ENCODE data around the gene ZNF300. TPM values are rescaled to one million over a fixed set of nuclear protein-coding genes. Genes with fewer than 3 reads are reported as not detected.
"Not testable (repeated sequence)": the region's sequence is repeated elsewhere in the genome, so short reads cannot be mapped to it uniquely, and the experiment has no call there.

Gene ZNF300
- total RNA-seq, 1 experiment from 2014 or later = 12.3 TPM

DNA sequence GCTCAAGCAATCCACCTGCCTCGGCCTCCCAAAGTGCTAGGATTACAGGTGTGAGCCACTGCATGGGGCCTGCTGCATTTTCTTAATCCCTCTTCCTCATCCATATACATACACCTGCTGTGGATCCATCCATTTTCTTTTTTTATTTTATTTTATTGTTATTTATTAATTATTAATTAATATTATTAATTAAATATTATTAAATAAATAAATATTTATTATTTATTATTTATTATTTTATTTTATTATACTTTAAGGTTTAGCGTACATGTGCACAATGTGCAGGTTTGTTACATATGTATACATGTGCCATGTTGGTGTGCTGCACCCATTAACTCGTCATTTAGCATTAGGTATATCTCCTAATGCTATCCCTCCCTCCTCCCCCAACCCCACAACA is 48.1 kb downstream of the ZNF300 start:
- not testable (repeated sequence) for H3K4me1 ChIP-seq; H3K4me3 ChIP-seq; H3K27me3 ChIP-seq; DNase-seq; H3K9me3 ChIP-seq (replicated peaks); H3K27ac ChIP-seq; H3K36me3 ChIP-seq

DNA sequence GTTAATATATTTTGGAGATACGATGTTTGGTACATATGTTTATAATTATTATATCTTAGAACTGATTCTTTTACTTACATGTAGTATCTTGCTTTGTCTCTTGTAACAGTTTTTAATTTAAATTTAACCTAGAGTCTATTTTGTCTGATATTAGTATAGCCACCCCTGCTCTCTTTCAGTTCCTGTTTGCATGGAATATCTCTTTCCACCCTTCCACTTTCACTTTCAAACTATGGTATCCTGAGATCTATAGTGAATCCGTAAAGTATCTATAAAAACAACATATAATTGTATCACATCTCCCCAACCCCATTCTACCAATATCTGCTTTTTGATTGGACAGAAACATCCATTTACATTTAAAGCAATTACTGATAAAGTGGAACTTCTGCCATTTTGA is 51.2 kb downstream of the ZNF300 start:
- H3K36me3 ChIP-seq = no peaks in the 10 kb centered on the region
- DNase-seq = no peak
- H3K4me1 ChIP-seq = no peaks in the 10 kb centered on the region
- no peaks in the 10 kb centered on the region for H3K9me3 ChIP-seq (replicated peaks)
- H3K27me3 ChIP-seq = no peaks in the 10 kb centered on the region
- no peak overlapping the region for H3K4me3 ChIP-seq
- no peak overlapping the region for H3K27ac ChIP-seq

DNA sequence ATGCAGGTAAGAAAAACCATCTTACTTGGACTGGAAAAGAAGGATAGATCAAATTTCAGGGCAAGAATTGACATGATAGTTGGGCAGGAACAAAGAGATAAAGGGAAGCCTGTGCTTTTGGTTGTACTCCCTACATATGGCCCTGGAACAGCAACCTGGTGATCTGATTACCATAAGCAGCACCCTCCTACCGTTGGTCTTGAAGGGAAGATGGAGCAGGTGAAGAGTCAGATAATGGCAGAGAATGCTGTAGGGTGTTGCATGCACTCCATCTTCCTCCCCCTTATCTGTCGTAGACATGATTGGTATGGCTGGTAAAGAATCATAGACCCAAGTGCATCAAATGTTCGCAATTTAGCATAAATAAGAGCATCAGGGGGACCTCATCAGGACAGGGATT is 53.7 kb downstream of the ZNF300 start:
- H3K27me3 ChIP-seq = no peaks in the 10 kb centered on the region
- H3K27ac ChIP-seq = no peak overlapping the region
- DNase-seq = no peak
- no peaks in the 10 kb centered on the region for H3K4me1 ChIP-seq
- H3K9me3 ChIP-seq (replicated peaks) = no peaks in the 10 kb centered on the region
- H3K36me3 ChIP-seq = no peaks in the 10 kb centered on the region
- H3K4me3 ChIP-seq = no peak overlapping the region

DNA sequence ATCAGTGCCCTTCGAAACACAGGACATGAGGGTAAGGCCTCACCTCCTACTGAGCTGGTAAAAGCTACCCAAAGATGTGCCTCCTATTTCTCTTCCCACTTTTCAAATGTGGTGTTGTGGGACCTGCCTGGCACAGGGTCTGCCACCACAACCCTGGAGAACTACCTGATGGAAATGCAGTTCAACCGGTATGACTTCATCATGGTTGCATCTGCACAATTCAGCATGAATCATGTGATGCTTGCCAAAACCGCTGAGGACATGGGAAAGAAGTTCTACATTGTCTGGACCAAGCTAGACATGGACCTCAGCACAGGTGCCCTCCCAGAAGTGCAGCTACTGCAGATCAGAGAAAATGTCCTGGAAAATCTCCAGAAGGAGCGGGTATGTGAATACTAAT is 56.5 kb downstream of the ZNF300 start:
- Histone ChIP-seq H3K9me3 (replicated peaks) (no peaks in the 10 kb centered on the region), H3K4me3 (no peak overlapping the region), H3K4me1 (no peaks in the 10 kb centered on the region), H3K27ac (no peak overlapping the region), H3K27me3 (no peaks in the 10 kb centered on the region), H3K36me3 (no peaks in the 10 kb centered on the region)
- DNase-seq = no peak

DNA sequence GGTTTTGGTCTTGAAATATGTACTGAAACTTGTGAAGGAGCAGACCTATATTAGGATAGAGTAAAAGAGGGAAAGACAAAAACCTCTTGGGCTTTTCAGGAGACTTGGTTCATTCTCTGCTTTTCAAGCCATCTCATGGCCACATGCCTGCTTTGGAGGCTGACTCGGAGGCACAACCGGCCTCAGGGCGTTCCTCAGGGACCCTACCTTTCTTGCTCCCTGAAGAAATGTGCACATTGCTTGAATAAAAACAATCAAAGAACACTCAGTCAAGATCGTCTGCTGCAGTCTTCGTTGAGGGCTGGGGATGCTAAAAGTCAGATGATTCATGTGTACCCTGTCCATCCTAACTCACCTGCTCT is 57.5 kb downstream of the ZNF300 start:
- Histone ChIP-seq H3K4me3 (no peak overlapping the region), H3K36me3 (no peaks in the 10 kb centered on the region), H3K27ac (no peak overlapping the region), H3K27me3 (no peaks in the 10 kb centered on the region), H3K4me1 (no peaks in the 10 kb centered on the region), H3K9me3 (replicated peaks) (no peaks in the 10 kb centered on the region)
- DNase-seq = no peak

DNA sequence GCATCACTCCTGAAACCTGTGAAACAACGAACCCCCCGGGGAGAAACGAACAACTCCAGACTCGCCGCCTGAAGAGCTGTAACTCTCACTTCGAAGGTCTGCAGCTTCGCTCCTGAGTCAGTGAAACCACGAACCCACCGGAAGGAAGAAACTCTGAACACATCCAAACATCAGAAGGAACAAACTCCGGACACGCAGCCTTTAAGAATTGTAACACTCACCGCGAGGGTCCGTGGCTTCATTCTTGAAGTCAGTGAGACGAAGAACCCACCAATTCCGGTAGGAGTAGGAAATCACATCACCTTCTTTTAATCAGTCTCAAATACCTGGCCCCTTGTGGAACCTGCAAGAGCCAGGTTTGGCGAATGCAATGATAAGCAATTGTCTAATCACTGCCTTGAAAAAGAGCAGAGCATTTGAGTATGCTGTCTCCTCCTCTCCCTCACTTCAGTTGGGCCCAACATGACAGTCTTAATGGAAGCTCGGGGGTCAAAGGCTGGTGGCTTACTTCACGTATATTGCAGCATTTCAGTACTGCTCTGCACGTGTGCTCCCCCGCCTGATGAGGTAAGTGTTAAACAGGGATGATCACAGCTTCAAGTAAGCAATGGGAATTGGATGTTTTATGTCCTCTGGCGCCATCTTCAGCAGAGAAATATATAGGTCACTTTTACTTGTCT is 58.0 kb downstream of the ZNF300 start:
- no peaks in the 10 kb centered on the region for H3K9me3 ChIP-seq (replicated peaks)
- H3K4me1 ChIP-seq = no peaks in the 10 kb centered on the region
- peak; percentile 48 to 82 for DNase-seq
- H3K36me3 ChIP-seq = no peaks in the 10 kb centered on the region
- H3K27ac ChIP-seq = no peak overlapping the region
- H3K4me3 ChIP-seq = no peak overlapping the region
- no peaks in the 10 kb centered on the region for H3K27me3 ChIP-seq

DNA sequence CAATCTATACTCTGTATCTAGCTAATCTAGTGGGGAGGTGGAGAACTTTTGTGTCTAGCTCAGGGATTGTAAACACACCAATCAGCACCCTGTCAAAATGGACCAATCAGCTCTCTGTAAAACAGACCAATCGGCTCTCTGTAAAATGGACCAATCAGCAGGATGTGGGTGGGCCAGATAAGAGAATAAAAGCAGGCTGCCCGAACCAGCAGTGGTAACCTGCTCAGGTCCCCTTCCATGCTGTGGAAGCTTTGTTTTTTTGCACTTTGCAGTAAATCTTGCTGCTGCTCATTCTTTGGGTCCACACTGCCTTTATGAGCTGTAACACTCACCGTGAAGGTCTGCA is 58.5 kb downstream of the ZNF300 start, which contains the start of gene IRGM:
Gene IRGM, plus strand, starts transcription at position 214 of the 346 bp plus-strand sequence. CDS start 1,603 bp downstream, outside the sequence.
- H3K36me3 ChIP-seq; H3K9me3 ChIP-seq (replicated peaks); H3K27me3 ChIP-seq; H3K4me1 ChIP-seq; H3K27ac ChIP-seq; H3K4me3 ChIP-seq; DNase-seq: not testable (repeated sequence)

DNA sequence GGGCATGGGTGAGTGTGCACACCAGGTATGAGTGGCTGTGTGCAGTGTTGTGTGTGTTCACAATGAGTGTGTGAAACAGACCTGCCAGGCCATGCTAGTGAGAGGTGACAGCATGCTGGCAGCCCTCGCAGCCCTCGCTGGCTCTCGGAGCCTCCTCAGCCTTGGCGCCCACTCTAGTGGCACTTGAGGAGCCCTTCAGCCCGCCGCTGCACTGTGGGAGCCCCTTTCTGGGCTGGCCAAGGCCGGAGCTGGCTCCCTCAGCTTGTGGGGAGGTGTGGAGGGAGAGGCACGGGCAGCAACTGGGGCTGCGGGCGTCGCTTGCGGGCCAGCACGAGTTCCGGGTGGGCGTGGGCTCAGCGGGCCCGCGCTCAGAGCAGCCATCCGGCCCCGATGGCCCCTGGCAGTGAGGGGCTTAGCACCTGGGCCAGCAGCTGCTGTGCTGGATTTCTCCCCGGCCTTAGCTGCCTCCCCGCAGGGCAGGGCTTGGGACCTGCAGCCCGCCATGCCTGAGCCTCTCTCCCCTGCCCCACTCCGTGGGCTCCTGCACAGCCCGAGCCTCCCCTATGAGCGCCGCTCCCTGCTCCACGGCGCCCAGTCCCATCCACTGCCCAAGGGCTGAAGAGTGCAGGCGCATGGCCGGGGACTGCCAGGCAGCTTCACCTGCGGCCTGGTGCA is 59.5 kb downstream of the ZNF300 start:
- not testable (repeated sequence) for H3K36me3 ChIP-seq; H3K9me3 ChIP-seq (replicated peaks); DNase-seq; H3K27me3 ChIP-seq; H3K4me1 ChIP-seq; H3K27ac ChIP-seq; H3K4me3 ChIP-seq

Other genes starting within 250 kb of the ZNF300 start
- gene MYOZ3, start 243.7 kb downstream of the ZNF300 start, total RNA-seq (2014; rRNA removed; shearing (Covaris generic)) = 0.02 TPM in 1 of 2 replicates, not detected in the other
- gene RBM22, start 203.9 kb downstream of the ZNF300 start, total RNA-seq (2014; rRNA removed; shearing (Covaris generic)) = 50.5 and 55.2 TPM in 2 replicates
- 41.5 and 47.8 TPM in 2 replicates for gene DCTN4, start 146.0 kb downstream of the ZNF300 start, total RNA-seq (2014; rRNA removed; shearing (Covaris generic))
- 11.7 and 13.3 TPM in 2 replicates for gene SMIM3, start 126.2 kb downstream of the ZNF300 start, total RNA-seq (2014; rRNA removed; shearing (Covaris generic))
- gene IRGM, start 58.5 kb downstream of the ZNF300 start, total RNA-seq (2014; rRNA removed; shearing (Covaris generic)) = not detected in 2 replicates
- gene GPX3, start 115.6 kb upstream of the ZNF300 start, total RNA-seq (2014; rRNA removed; shearing (Covaris generic)) = 3.3 and 4.0 TPM in 2 replicates
- gene TNIP1, start 176.1 kb upstream of the ZNF300 start, total RNA-seq (2014; rRNA removed; shearing (Covaris generic)) = 56.3 and 57.4 TPM in 2 replicates

Measured in SJCRH30 (cell line).